ENCODE results near the gene PAQR9. TPM values are rescaled to one million over a fixed set of nuclear protein-coding genes. Genes with fewer than 3 reads are reported as not detected.

The PAQR9 gene
- polyA plus RNA-seq, 1 of the 3 experiments (the other 2 are of a cell fraction), result 0.16 TPM

DNA sequence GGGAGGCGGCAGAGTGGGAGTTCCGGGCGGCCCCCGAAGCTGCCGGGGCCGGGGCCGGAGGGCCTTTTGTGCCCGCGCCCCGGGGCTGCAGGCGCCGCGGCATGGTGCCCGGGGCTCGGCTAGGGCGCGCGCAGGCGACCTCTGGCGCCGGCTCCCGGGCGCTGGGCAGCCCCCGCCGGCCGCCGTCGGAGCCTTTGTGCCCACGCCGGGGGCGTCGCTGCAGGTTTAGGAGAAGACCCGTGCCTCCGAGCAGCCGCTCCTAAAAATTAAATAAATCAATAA, 299 bp downstream of the PAQR9 start:
- no peaks in the 10 kb centered on the region for H3K36me3 ChIP-seq (replicated peaks in 1 of 2; ENCODE audit: control insufficient read depth in 1 of 2, insufficient read depth in 2 of 2, low read length in 1 of 2)
- peak; percentile 28 for TF ChIP-seq CTCF (IDR thresholded peaks at IDR 0.05)
- no peak for TF ChIP-seq MEF2A (IDR thresholded peaks at IDR 0.05; ENCODE audit: borderline replicate concordance, low read depth)
- TF ChIP-seq SIN3A (IDR thresholded peaks at IDR 0.05; ENCODE audit: borderline replicate concordance, low read depth, low read length), result no peak
- TF ChIP-seq TEAD4 (IDR thresholded peaks at IDR 0.05; ENCODE audit: borderline replicate concordance, insufficient read depth), result no peak
- H3F3A ChIP-seq (replicated peaks; ENCODE audit: insufficient read depth), result peaks cover 14% of the 10 kb centered on the region
- no peaks in the 10 kb centered on the region for H3K27me3 ChIP-seq (ENCODE audit: insufficient read depth)
- no peak overlapping the region for H3K27ac ChIP-seq (ENCODE audit: low read depth in 2 of 2, low read length in 1 of 2)
- CTCF ChIA-PET, result interaction anchor here (1.3 kb wide), 1 partner anchor 24 kb away, joined by 4 read pairs; no protein-coding TSS in a partner anchor
- H3K79me2 ChIP-seq (ENCODE audit: insufficient read depth), result no peaks in the 10 kb centered on the region
- peak overlapping the region; percentile 63 to 68 for H3K4me3 ChIP-seq (ENCODE audit: low read depth in 2 of 2, low read length in 1 of 2)
- no peaks in the 10 kb centered on the region for H3K9me2 ChIP-seq
- H3K4me1 ChIP-seq (ENCODE audit: control insufficient read depth in 1 of 2, insufficient read depth in 2 of 2, low read depth in 1 of 2, low read length in 1 of 2), result peaks cover 3 to 6% of the 10 kb centered on the region in 2 experiments; a peak in 1 of 4 replicates
- POLR2A ChIA-PET, result no interaction called here
- H4K20me1 ChIP-seq (ENCODE audit: insufficient read depth), result no peaks in the 10 kb centered on the region
- WGBS (ENCODE audit: low lambda C conversion rate), result 6% methylated on average over 3 of the region's 35 CpGs
- H3K9ac ChIP-seq, result no peak overlapping the region; the same call in 1 of the 2 replicates
- no peak overlapping the region; the same call in 1 of the 2 replicates for H2AFZ ChIP-seq (ENCODE audit: low read depth)
- peak; percentile 64 for DNase-seq
- H3K9me3 ChIP-seq, result no peaks in the 10 kb centered on the region
- H3K4me2 ChIP-seq, result peak overlapping the region; percentile 77; the same call in 1 of the 2 replicates

DNA sequence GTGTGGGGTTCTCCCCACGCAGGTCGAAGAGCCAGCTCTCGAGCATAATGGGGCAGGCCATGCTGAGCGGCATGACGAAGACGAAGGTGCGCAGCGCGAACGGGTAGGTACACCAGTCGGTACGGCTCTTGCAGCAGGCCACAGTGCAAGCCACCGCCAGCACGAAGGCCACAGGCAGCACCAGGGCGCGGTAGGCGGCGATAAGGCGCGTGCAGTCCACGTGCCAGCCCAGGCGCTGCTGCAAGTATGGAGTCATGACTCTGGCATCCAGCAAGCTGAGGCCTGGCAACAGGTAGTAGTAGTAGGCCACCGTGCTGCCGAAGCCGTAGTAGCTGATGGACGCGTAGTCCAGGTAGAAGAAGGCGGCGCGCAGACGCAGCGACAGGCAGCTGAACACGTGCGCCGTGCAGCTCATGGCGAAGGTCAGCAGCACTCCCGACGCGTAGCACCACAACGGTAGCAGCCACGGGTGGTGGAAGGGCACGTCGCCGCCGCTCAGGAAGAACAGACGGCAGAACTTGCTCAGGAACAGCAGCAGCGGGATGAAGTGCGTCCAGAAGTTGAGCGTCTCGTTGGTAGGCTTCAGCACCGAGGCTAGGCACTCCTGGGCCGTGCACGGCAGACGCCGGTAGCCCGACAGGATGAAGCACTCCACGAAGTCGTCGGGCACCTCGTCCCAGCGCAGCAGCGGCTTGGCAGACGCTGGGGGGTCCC, 797 bp downstream of the PAQR9 start:
- no peak for DNase-seq

More for the DNA sequence above, 797 bp downstream of the PAQR9 start:
- TF ChIP-seq USF1 (IDR thresholded peaks at IDR 0.05; ENCODE audit: borderline replicate concordance, low read depth), result no peak
- no peak for TF ChIP-seq RFX5 (IDR thresholded peaks at IDR 0.05; ENCODE audit: low read length)
- TF ChIP-seq RAD21 (IDR thresholded peaks at IDR 0.05; ENCODE audit: low read length), result no peak
- no peak for TF ChIP-seq ELF1 (IDR thresholded peaks at IDR 0.05)
- no peak for TF ChIP-seq CHD2 (IDR thresholded peaks at IDR 0.05; ENCODE audit: low read length, partially characterized antibody)
- no peak for TF ChIP-seq USF2 (IDR thresholded peaks at IDR 0.05; ENCODE audit: borderline replicate concordance, low read depth, low read length)
- no peak for TF ChIP-seq FOSL2 (IDR thresholded peaks at IDR 0.05; ENCODE audit: borderline replicate concordance, low read depth)
- no peak for TF ChIP-seq RCOR1 (IDR thresholded peaks at IDR 0.05; ENCODE audit: low read length)
- no peak for TF ChIP-seq SIN3A (IDR thresholded peaks at IDR 0.05; ENCODE audit: borderline replicate concordance, low read depth, low read length)
- TF ChIP-seq FOXJ3 (CRISPR knock-in tag; IDR thresholded peaks at IDR 0.05), result no peak
- Histone ChIP-seq H3K9ac (no peak overlapping the region), H3K27me3 (ENCODE audit: insufficient read depth) (no peaks in the 10 kb centered on the region), H3K4me2 (peak overlapping the region; percentile 77; the same call in 1 of the 2 replicates), H3K79me2 (ENCODE audit: insufficient read depth) (no peaks in the 10 kb centered on the region), H3K9me2 (no peaks in the 10 kb centered on the region), H4K20me1 (ENCODE audit: insufficient read depth) (no peaks in the 10 kb centered on the region), H3K4me1 (ENCODE audit: control insufficient read depth in 1 of 2, insufficient read depth in 2 of 2, low read depth in 1 of 2, low read length in 1 of 2) (peaks cover 3 to 6% of the 10 kb centered on the region in 2 experiments; a peak in 1 of 4 replicates), H2AFZ (ENCODE audit: low read depth) (no peak overlapping the region; the same call in 1 of the 2 replicates), H3K36me3 (replicated peaks in 1 of 2; ENCODE audit: control insufficient read depth in 1 of 2, insufficient read depth in 2 of 2, low read length in 1 of 2) (no peaks in the 10 kb centered on the region), H3K4me3 (ENCODE audit: low read depth in 2 of 2, low read length in 1 of 2) (peak overlapping the region; percentile 63 to 68; a peak in 3 of 4 replicates), H3F3A (replicated peaks; ENCODE audit: insufficient read depth) (peaks cover 14% of the 10 kb centered on the region), H3K9me3 (no peaks in the 10 kb centered on the region), H3K27ac (ENCODE audit: low read depth in 2 of 2, low read length in 1 of 2) (no peak overlapping the region)
- CTCF ChIA-PET, result interaction anchor here (0.7 kb wide), 1 partner anchor 13 kb away, joined by 3 read pairs; no protein-coding TSS in a partner anchor
- POLR2A ChIA-PET, result no interaction called here
- 81% methylated on average over 43 of the region's 63 CpGs for WGBS (ENCODE audit: low lambda C conversion rate)

Data from SK-N-SH (cell line).